Measurements from ENCODE around the gene PCP2.

Gene PCP2

DNA sequence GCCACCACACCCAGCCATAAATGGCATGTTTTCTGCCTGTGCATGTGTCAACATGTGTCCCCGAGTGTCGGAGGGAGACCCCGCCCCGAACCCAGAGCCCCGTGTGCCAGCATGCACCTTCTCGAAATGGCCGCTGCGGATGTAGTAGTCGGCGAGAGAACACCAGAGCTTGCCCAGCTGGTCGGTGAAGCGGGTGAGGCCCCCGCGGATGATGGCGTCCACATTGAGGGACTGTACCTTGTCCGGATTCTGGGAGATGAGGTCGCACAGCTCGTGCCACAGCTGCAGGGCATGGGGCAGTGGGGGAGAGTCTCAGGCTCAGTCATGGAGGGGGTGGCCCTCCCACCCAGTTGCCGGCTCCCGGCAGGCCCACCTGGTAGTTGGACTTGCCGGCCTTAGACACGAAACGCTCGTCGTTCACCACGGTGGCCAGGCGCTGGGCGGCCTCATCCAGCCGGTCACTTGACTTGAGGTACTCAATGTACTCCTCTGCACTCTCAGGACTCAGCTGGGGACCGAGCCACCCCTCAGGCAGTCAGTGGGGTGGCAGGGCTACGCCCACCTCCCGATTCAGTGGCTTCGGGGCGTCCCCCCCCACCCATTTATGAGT is 7.7 kb downstream of the PCP2 start:
- H3K9me3 ChIP-seq (ENCODE audit: control insufficient read depth, low read length) = no peaks in the 10 kb centered on the region
- H3K4me1 ChIP-seq (ENCODE audit: control insufficient read depth, insufficient read depth, low read length, poor library complexity, severe bottlenecking) = peaks cover 13% of the 10 kb centered on the region
- H3K27ac ChIP-seq (ENCODE audit: low read depth, low read length, severe bottlenecking) = no peak overlapping the region
- 97 to 98% methylated on average over 27 to 34 of the region's 34 CpGs for WGBS, 2 experiments (ENCODE audit: insufficient coverage in 2 of 2)
- no peak overlapping the region for H3K4me3 ChIP-seq (ENCODE audit: extremely low read depth, insufficient read depth, low read length, poor library complexity, severe bottlenecking)
- peaks cover 52% of the 10 kb centered on the region for H3K36me3 ChIP-seq (ENCODE audit: control insufficient read depth, insufficient read depth, low read length)

DNA sequence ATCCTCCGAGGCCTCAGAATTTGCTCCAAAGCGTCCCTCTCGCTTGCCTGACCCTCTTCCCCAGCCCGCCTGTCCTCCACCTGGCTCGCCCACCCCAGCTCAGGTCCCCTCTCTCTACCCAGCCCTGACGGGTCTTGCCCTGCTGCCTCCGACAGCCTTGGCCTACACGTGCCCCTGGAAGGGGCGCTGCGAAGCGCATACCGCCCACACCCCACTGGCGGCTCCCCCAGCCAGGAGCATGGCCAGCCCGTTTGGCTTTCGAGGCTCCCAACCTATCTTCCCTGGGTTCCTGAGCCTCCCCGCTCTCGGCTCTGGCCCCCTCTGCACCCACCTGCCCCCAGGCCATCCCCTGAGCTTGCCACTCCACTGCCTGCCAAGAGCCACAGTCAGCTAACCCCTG is 8.7 kb downstream of the PCP2 start:
- no peak overlapping the region for H3K27ac ChIP-seq (ENCODE audit: low read depth, low read length, severe bottlenecking)
- H3K36me3 ChIP-seq (ENCODE audit: control insufficient read depth, insufficient read depth, low read length) = peaks cover 58% of the 10 kb centered on the region
- H3K9me3 ChIP-seq (ENCODE audit: control insufficient read depth, low read length) = no peaks in the 10 kb centered on the region
- peaks cover 10% of the 10 kb centered on the region for H3K4me1 ChIP-seq (ENCODE audit: control insufficient read depth, insufficient read depth, low read length, poor library complexity, severe bottlenecking)
- H3K4me3 ChIP-seq (ENCODE audit: extremely low read depth, insufficient read depth, low read length, poor library complexity, severe bottlenecking) = no peak overlapping the region
- 95 to 98% methylated on average over 4 to 17 of the region's 17 CpGs for WGBS, 2 experiments (ENCODE audit: insufficient coverage in 2 of 2)

DNA sequence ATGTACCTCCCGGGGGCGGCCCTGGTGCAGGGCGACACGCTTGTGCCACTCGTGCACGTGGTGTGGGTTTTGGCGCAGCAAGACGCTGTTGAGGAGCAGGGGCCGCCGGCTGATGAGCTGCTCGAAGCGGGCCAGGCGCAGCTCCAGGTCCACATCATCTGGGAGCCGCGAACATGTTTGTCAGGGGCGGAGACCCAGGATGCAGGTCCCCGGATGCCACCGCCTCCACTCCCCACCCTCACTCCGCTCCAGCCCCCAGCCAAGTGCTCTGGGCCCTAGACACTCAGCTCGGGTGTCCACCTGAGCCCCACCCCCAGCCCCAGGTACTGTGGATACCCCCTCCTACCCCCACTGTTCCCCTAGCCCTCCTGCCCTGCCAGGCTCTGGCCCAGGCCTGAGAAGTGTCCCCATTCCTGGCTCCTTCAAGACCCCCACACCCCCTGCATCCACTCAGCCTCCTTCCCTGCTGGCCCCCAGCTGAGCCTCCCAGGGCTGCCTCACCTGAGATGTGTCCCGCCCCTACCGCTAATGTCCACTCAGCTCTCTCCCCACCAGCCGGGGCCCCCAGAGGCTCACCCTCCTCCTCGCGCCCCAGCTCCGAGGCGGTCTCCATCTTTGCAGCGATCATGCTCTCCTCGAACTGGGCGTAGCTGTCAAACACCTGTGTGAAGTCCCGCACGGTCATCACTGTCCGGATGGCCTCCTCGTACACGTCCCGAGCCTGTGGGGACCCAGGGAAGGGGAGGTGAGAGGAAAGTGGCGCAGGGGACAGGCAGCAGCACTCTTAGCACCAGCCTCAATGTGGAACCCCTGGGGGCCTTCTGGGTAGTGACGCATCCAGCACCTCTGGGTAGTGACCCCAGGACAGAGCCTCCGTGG is 9.6 kb downstream of the PCP2 start:
- WGBS, 2 experiments (ENCODE audit: insufficient coverage in 2 of 2) = 95 to 97% methylated on average over 35 to 36 of the region's 39 CpGs
- Histone ChIP-seq H3K27ac (ENCODE audit: low read depth, low read length, severe bottlenecking) (no peak overlapping the region), H3K4me1 (ENCODE audit: control insufficient read depth, insufficient read depth, low read length, poor library complexity, severe bottlenecking) (peaks cover 10% of the 10 kb centered on the region), H3K9me3 (ENCODE audit: control insufficient read depth, low read length) (no peaks in the 10 kb centered on the region), H3K36me3 (ENCODE audit: control insufficient read depth, insufficient read depth, low read length) (peaks cover 65% of the 10 kb centered on the region), H3K4me3 (ENCODE audit: extremely low read depth, insufficient read depth, low read length, poor library complexity, severe bottlenecking) (no peak overlapping the region)

DNA sequence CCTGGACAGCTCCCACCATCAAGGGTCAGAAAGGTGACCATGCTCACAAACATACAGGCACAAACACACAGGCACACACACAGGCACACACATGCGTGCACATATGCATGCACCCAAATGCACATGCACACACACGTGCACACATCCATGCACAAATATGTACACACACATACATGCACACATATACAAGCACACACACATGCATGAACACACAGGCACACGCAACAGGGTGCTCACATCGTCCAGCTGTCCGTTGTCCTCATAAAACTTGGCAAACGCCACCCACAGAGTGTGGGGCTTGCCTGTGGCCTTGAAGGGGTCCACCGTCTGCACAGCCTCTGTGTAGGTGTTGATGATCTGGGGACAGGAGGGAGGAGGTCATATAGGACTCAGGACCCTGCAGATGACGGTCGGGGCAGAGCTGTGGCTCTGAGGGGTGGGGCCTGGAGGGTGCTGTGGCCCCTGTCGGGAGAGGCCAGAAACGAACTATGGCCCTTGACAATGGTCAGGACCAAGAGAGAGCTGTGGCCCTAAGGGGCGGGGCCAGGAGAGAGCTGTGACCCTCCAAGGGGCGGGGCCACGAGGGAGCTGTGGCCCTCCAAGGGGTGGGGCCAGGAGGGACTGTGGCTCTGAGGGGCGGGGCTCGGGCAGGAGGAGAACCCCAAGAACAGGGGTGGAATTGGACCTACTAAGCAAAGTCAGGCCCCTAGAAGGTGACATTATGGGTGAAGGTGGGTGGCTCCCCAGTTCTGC is 10.4 kb downstream of the PCP2 start:
- Histone ChIP-seq H3K4me1 (ENCODE audit: control insufficient read depth, insufficient read depth, low read length, poor library complexity, severe bottlenecking) (peaks cover 2% of the 10 kb centered on the region), H3K4me3 (ENCODE audit: extremely low read depth, insufficient read depth, low read length, poor library complexity, severe bottlenecking) (no peak overlapping the region), H3K36me3 (ENCODE audit: control insufficient read depth, insufficient read depth, low read length) (peaks cover 74% of the 10 kb centered on the region), H3K9me3 (ENCODE audit: control insufficient read depth, low read length) (no peaks in the 10 kb centered on the region), H3K27ac (ENCODE audit: low read depth, low read length, severe bottlenecking) (no peak overlapping the region)
- 90 to 93% methylated on average over 14 to 16 of the region's 16 CpGs for WGBS, 2 experiments (ENCODE audit: insufficient coverage in 2 of 2)

DNA sequence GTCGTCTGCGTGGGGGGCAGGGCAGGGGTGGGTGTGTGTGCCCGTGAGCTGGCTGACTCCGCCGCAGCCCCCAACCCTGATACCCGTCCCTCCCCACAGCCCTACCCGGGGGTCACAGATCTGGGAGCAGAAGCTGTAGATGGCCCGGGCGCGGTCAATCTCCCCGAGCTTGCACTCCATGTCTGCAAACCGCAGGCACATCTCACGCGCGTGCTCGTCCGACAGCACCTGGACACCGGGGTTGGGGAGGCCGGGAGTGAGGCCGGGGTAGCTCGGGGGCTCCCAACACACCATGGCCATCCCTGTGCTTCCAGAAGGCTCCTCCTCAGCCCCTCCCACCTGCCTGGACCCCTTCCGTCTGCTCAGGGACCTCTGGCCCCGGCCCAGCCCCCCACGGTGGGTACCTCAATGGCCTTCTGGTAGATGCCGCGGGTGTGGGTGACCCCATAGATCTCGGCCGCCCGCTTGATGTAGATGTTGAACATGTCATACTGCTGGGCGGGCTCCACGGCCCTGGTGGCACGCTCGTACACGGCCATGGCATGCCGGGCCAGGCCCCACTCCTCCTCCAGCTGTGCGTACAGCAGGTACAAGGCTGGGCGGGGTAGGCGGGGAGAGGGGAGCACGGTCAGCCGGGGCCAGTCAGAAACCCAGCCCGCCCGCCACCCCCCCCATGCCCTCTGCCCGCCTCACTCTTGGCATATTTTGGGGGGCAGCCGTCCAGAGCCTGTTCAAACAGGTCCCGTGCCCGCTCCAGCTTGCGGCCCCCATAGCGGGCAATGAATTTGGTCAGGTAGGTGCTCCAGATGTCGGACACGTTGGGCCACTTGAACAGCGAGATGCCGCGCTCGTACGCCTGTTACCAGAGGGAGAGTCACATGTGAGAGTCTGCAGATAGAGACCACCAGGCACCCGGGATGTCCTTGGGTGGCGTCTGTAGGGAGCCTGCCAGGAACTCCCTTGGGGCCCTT is 12.8 kb downstream of the PCP2 start:
- H3K4me1 ChIP-seq (ENCODE audit: control insufficient read depth, insufficient read depth, low read length, poor library complexity, severe bottlenecking) = no peaks in the 10 kb centered on the region
- WGBS, 2 experiments (ENCODE audit: insufficient coverage in 2 of 2) = 94 to 97% methylated on average over 46 to 50 of the region's 57 CpGs
- no peak overlapping the region for H3K27ac ChIP-seq (ENCODE audit: low read depth, low read length, severe bottlenecking)
- H3K36me3 ChIP-seq (ENCODE audit: control insufficient read depth, insufficient read depth, low read length) = peaks cover 57% of the 10 kb centered on the region
- H3K9me3 ChIP-seq (ENCODE audit: control insufficient read depth, low read length) = no peaks in the 10 kb centered on the region
- H3K4me3 ChIP-seq (ENCODE audit: extremely low read depth, insufficient read depth, low read length, poor library complexity, severe bottlenecking) = no peak overlapping the region

DNA sequence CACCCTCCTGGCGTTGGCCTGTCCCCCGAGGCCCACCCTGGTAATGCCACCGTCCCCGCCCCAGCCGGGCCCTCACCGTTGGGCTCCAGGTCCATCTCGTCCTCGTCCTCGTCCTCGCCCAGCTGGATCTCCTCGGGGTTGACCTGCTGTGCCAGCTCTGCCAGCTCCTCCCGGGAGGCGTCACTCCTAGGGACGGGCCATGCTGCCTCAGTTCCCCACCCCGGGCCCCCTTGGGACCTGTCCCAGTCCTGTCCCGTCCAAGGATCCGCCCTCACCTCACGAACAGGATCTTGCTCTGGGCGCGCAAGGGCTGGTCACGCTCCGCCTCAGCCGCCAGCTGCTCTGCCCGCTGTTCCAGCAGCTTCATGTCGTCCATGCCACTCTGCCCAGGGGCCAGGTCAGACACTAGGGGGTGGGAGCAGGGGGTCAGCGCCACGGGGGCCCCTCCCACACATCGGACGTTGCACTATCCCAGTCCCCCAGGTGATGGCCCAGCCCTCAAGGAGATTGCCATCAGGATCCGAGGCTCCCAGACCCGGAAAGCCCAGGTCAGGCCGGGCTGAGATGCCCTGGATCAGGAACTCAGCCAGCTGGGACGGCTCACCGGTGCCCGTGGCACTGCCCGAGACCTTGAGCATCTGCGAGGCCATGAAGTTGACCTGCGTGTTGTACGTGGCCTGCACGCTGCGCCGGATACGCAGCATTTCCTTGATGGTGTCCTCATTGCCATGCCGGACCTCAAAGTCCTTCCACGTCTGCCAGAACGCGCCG is 13.7 kb downstream of the PCP2 start:
- no peak overlapping the region for H3K4me3 ChIP-seq (ENCODE audit: extremely low read depth, insufficient read depth, low read length, poor library complexity, severe bottlenecking)
- peaks cover 52% of the 10 kb centered on the region for H3K36me3 ChIP-seq (ENCODE audit: control insufficient read depth, insufficient read depth, low read length)
- H3K9me3 ChIP-seq (ENCODE audit: control insufficient read depth, low read length) = no peaks in the 10 kb centered on the region
- WGBS, 2 experiments (ENCODE audit: insufficient coverage in 2 of 2) = 94 to 96% methylated on average over 38 to 44 of the region's 48 CpGs
- H3K4me1 ChIP-seq (ENCODE audit: control insufficient read depth, insufficient read depth, low read length, poor library complexity, severe bottlenecking) = no peaks in the 10 kb centered on the region
- no peak overlapping the region for H3K27ac ChIP-seq (ENCODE audit: low read depth, low read length, severe bottlenecking)

DNA sequence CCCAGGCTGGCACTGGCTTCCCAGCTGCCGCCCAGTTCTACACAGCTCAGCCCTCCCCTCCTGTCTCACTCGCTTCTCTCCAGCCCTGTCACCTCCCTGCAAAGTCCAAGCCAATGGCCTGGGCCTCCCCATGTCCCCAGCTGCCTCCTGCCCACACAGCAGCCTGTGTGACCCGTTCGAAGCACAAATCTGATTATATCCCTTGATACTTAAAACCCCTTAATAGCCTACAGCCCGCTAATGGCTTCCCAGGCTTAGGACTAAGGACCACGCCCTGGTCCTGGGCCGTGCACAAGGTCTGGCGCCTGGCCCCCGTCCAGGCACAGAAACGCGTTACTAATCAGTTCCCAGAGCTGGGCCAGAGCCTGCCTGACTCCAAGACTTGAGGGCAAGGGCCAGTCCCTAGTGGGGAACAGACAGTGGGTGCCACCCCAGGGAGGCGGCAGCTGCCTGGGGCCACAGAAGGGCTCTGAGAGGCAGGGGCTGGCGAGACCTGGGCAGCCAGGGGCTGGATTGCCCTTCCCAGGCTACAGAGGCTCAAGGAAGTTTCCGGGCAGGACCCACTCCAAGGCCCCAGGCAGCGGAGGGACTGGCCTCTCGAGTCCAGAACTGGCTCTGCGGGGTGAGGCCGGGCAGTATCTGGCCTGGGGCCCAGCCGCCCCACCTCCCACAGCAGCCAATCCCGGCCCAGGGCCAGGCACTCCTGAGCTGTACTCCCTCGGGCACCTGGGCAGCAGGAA is 14.6 kb downstream of the PCP2 start:
- Histone ChIP-seq H3K9me3 (ENCODE audit: control insufficient read depth, low read length) (no peaks in the 10 kb centered on the region), H3K27ac (ENCODE audit: low read depth, low read length, severe bottlenecking) (no peak overlapping the region), H3K36me3 (ENCODE audit: control insufficient read depth, insufficient read depth, low read length) (peaks cover 49% of the 10 kb centered on the region), H3K4me3 (ENCODE audit: extremely low read depth, insufficient read depth, low read length, poor library complexity, severe bottlenecking) (no peak overlapping the region), H3K4me1 (ENCODE audit: control insufficient read depth, insufficient read depth, low read length, poor library complexity, severe bottlenecking) (no peaks in the 10 kb centered on the region)
- 95% methylated on average over 13 to 17 of the region's 21 CpGs for WGBS, 2 experiments (ENCODE audit: insufficient coverage in 2 of 2)

DNA sequence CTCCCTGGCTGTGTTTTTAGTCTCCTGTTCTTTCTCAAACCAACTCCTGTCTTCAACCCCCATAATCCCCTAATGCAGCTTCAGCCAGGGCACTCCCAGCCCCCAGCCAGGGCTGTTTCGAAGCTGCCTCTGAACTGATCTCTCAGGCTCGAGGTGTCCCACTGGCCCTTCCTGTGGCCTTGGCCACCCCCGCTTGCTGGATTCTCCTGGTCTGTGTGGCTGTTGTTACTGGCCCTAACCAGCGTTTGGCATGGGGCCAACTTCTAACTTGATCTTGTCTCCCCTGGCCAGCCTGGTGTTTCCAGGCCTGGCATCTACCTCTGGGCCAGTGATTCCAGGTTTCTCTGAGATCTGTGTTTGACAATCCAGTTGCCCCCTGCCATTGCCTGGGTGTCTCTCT is 15.2 kb downstream of the PCP2 start:
- 87 to 96% methylated on average over 4 of the region's 4 CpGs for WGBS, 2 experiments (ENCODE audit: insufficient coverage in 2 of 2)
- Histone ChIP-seq H3K9me3 (ENCODE audit: control insufficient read depth, low read length) (no peaks in the 10 kb centered on the region), H3K4me3 (ENCODE audit: extremely low read depth, insufficient read depth, low read length, poor library complexity, severe bottlenecking) (no peak overlapping the region), H3K4me1 (ENCODE audit: control insufficient read depth, insufficient read depth, low read length, poor library complexity, severe bottlenecking) (no peaks in the 10 kb centered on the region), H3K36me3 (ENCODE audit: control insufficient read depth, insufficient read depth, low read length) (peaks cover 49% of the 10 kb centered on the region), H3K27ac (ENCODE audit: low read depth, low read length, severe bottlenecking) (peak overlapping the region; percentile 10)

DNA sequence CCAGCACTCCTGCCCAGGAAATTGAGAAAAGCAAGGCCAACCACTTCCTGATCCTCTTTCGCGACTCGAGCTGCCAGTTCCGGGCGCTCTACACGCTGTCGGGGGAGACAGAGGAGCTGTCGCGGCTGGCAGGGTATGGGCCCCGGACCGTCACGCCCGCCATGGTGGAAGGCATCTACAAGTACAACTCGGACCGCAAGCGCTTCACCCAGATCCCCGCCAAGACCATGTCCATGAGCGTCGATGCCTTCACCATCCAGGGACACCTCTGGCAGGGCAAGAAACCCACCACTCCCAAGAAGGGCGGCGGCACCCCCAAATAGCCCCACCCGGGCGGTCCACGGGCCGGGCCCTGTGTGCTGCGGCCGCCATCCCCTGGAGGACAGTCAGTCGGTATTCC is 15.8 kb downstream of the PCP2 start:
- H3K27ac ChIP-seq (ENCODE audit: low read depth, low read length, severe bottlenecking) = no peak overlapping the region
- no peak overlapping the region for H3K4me3 ChIP-seq (ENCODE audit: extremely low read depth, insufficient read depth, low read length, poor library complexity, severe bottlenecking)
- no peaks in the 10 kb centered on the region for H3K4me1 ChIP-seq (ENCODE audit: control insufficient read depth, insufficient read depth, low read length, poor library complexity, severe bottlenecking)
- WGBS, 2 experiments (ENCODE audit: insufficient coverage in 2 of 2) = 95 to 98% methylated on average over 20 to 24 of the region's 28 CpGs
- peaks cover 44% of the 10 kb centered on the region for H3K36me3 ChIP-seq (ENCODE audit: control insufficient read depth, insufficient read depth, low read length)
- H3K9me3 ChIP-seq (ENCODE audit: control insufficient read depth, low read length) = no peaks in the 10 kb centered on the region
